K562 (cell line): ENCODE measurements around the gene RINL. TPM values are rescaled to one million over a fixed set of nuclear protein-coding genes. Genes with fewer than 3 reads are reported as not detected.
A peak's percentile ranks its signal among the peaks of the same experiment; 100 is the strongest.

ENCODE experiments used
- CSDE1 ChIP-seq, 2 experiments: fragments of 450-650 bp; IDR thresholded peaks; 2 replicates each; pipeline ENCODE4 v1.6.1; 2016; ENCODE audit warnings: mild to moderate bottlenecking in 1 of 2
- DDX20 ChIP-seq: fragments of 450-650 bp; IDR thresholded peaks from 2 replicates; pipeline ENCODE4 v1.6.1; 2016; ENCODE audit warnings: missing genetic modification characterization, low read depth, mild to moderate bottlenecking, missing compliant biosample characterization, moderate library complexity
- ELF2 ChIP-seq: fragments of 250-450 bp; sonication (Bioruptor Pico); IDR thresholded peaks from 2 replicates; pipeline ENCODE4 v1.5.0; 2021; ENCODE audit warnings: mild to moderate bottlenecking
- GABPB1 ChIP-seq: sonication (generic); formaldehyde crosslinking; IDR thresholded peaks from 2 replicates; pipeline ENCODE4 v1.8.0; 2022; ENCODE audit warnings: mild to moderate bottlenecking, missing genetic modification reagents
- GATAD2B ChIP-seq: fragments of 450-650 bp; IDR thresholded peaks from 2 replicates; pipeline ENCODE4 v1.6.1; 2017; ENCODE audit warnings: mild to moderate bottlenecking, borderline replicate concordance
- HNRNPL ChIP-seq: fragments of 200-400 bp; formaldehyde crosslinking; IDR thresholded peaks from 2 replicates; pipeline ENCODE4 v1.6.1; 2017; ENCODE audit warnings: low read depth, mild to moderate bottlenecking, low read length
- KHSRP ChIP-seq: fragments of 450-650 bp; IDR thresholded peaks from 2 replicates; pipeline ENCODE4 v1.6.1; 2017
- MTA1 ChIP-seq: fragments of 450-650 bp; IDR thresholded peaks from 2 replicates; pipeline ENCODE4 v1.6.1; 2017; ENCODE audit warnings: borderline replicate concordance
- NCOA4 ChIP-seq: fragments of 450-650 bp; IDR thresholded peaks from 2 replicates; pipeline ENCODE4 v1.6.1; 2018; ENCODE audit warnings: mild to moderate bottlenecking; ENCODE audit not compliant: partially characterized antibody
- PCBP1 ChIP-seq: fragments of 200-400 bp; formaldehyde crosslinking; IDR thresholded peaks from 2 replicates; pipeline ENCODE4 v1.6.1; 2018; ENCODE audit warnings: mild to moderate bottlenecking, low read depth, low read length; ENCODE audit not compliant: poor library complexity, severe bottlenecking
- RBBP5 ChIP-seq: fragments of 200-600 bp; sonication (generic); IDR thresholded peaks from 2 replicates; pipeline ENCODE4 v1.6.1; 2012; ENCODE audit warnings: borderline replicate concordance, mild to moderate bottlenecking, low read length, control low read depth, inconsistent platforms; ENCODE audit not compliant: insufficient read depth, poor library complexity, severe bottlenecking
- RFX7 ChIP-seq: fragments of 250-450 bp; sonication (Bioruptor Pico); IDR thresholded peaks from 2 replicates; pipeline ENCODE4 v1.5.1; 2021; ENCODE audit warnings: mild to moderate bottlenecking
- SPI1 ChIP-seq: IDR thresholded peaks from 2 replicates; pipeline ENCODE4 v1.6.1; 2011; ENCODE audit warnings: low read depth, low read length, control low read depth, borderline replicate concordance
- SRSF9 ChIP-seq: fragments of 200-400 bp; formaldehyde crosslinking; IDR thresholded peaks from 2 replicates; pipeline ENCODE4 v1.6.1; 2017; ENCODE audit warnings: low read depth, low read length, borderline replicate concordance
- TBP ChIP-seq: optimal IDR thresholded peaks from 2 replicates; pipeline ENCODE3; 2011; ENCODE audit warnings: low read depth, low read length, improper control_type of control experiment
- TEAD2 ChIP-seq: fragments of 450-650 bp; IDR thresholded peaks from 2 replicates; pipeline ENCODE4 v1.6.1; 2016; ENCODE audit warnings: missing genetic modification characterization, control low read depth, missing compliant biosample characterization
- ZNF133 ChIP-seq: fragments of 250-450 bp; sonication (Bioruptor Pico); IDR thresholded peaks from 2 replicates; pipeline ENCODE4 v1.4.0; 2020; ENCODE audit warnings: mild to moderate bottlenecking
- ZNF316 ChIP-seq: fragments of 450-650 bp; IDR thresholded peaks from 2 replicates; pipeline ENCODE4 v1.6.1; 2016
- polyA plus RNA-seq, 8 experiments: library from polyadenylated mRNA; depleted of rRNA in 4 of 8; stranded (reverse) in 5 of 8; unstranded in 3 of 8; fragments of >200 nt; fragmentation: Nextera tagmentation in 2 of 8; fragmentation: Illumina TruSeq in 1 of 8; extraction: Ambion mirVana in 2 of 8; extraction: Trizol in 1 of 8; gene quantifications; 2 replicates each; pipeline versions ENCODE4 v1.2.1 to v1.2.3, GENCODE V29; 2011 to 2014; ENCODE audit warnings: inconsistent platforms in 1 of 8, missing spikeins in 1 of 8
- total RNA-seq, 7 experiments: library from RNA; depleted of rRNA in 6 of 7; stranded (reverse); fragments of >200 nt in 6 of 7; fragmentation: Illumina TruSeq in 2 of 7; extraction: Trizol in 2 of 7; gene quantifications; 2 replicates each; pipeline versions ENCODE4 v1.2.1 to v1.2.3, GENCODE V29; 2011 to 2021; ENCODE audit warnings: low replicate concordance in 1 of 7
- TF ChIP-seq, protein P1 (sequence below): sonication (generic); formaldehyde crosslinking; IDR thresholded peaks from 2 replicates; pipeline ENCODE4 v1.8.0; 2023; ENCODE audit warnings: missing genetic modification reagents, mild to moderate bottlenecking, borderline replicate concordance
- TF ChIP-seq, protein P2 (sequence below): sonication (generic); formaldehyde crosslinking; IDR thresholded peaks from 2 replicates; pipeline ENCODE4 v1.8.0; 2022; ENCODE audit warnings: mild to moderate bottlenecking, missing genetic modification reagents, borderline replicate concordance
- TF ChIP-seq, protein P3 (sequence below): fragments of 250-450 bp; sonication (Bioruptor Pico); IDR thresholded peaks from 2 replicates; pipeline ENCODE4 v1.5.0; 2021

RINL gene
- total and polyA plus RNA-seq, 9 of the 15 experiments (the other 6 are each of a cell fraction or from before 2014, with no cell fraction given), result 0.82 to 10.9 (median 4.9) TPM

DNA sequence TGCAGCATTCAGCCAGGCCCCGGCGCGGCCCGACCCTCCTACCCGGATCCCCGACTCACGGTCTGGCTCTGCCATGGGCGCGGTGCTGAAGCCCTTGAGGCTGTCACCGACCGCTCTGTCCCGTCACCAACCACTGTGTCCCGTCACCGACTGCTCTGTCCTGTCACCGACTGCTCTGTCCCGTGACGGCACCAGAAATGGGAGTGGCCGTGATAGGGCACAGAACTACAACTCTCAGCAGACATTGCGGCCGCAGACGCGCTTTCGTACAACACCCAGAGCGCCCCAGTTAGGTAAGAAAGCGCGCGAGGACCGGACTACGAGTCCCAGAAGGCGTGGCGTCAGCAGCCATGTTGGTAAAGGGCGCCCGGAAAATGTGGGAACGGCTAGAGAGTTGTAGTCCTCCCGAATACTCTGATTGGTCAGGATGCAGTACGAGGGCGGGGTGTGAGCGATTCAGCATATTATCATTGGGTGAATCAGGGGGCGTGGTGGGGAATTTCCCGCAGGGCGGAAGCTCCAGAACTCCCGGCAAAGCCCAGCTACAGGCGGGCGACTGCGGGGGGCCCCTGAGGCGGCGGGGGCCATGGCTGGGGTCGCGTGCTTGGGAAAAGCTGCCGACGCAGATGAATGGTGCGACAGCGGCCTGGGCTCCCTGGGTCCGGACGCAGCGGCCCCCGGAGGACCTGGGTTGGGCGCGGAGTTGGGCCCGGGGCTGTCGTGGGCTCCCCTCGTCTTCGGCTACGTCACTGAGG lies 21.5 kb upstream of the RINL start, which contains the start of the genes NFKBIB and SIRT2 (continued):
- peak; percentile 32; the same call in 1 of the 2 replicates for TF ChIP-seq SPI1
- TF ChIP-seq ZNF316, result peak; percentile 89
- TF ChIP-seq NCOA4, result no peak
- no peak for TF ChIP-seq SRSF9
- peak; percentile 86 for TF ChIP-seq KHSRP
- peak in 1 of 2 experiments; percentile 77; a peak in 2 of 4 replicates for TF ChIP-seq CSDE1 (IDR thresholded peaks at IDR 0.05)
- TF ChIP-seq RBBP5, result peak; percentile 85
- TF ChIP-seq PCBP1, result no peak
- peak; percentile 99 for TF ChIP-seq ELF2 (CRISPR knock-in tag)
- no peak for TF ChIP-seq ZNF133 (CRISPR knock-in tag)
- peak; percentile 68 for TF ChIP-seq TBP
- TF ChIP-seq, protein P1, sequence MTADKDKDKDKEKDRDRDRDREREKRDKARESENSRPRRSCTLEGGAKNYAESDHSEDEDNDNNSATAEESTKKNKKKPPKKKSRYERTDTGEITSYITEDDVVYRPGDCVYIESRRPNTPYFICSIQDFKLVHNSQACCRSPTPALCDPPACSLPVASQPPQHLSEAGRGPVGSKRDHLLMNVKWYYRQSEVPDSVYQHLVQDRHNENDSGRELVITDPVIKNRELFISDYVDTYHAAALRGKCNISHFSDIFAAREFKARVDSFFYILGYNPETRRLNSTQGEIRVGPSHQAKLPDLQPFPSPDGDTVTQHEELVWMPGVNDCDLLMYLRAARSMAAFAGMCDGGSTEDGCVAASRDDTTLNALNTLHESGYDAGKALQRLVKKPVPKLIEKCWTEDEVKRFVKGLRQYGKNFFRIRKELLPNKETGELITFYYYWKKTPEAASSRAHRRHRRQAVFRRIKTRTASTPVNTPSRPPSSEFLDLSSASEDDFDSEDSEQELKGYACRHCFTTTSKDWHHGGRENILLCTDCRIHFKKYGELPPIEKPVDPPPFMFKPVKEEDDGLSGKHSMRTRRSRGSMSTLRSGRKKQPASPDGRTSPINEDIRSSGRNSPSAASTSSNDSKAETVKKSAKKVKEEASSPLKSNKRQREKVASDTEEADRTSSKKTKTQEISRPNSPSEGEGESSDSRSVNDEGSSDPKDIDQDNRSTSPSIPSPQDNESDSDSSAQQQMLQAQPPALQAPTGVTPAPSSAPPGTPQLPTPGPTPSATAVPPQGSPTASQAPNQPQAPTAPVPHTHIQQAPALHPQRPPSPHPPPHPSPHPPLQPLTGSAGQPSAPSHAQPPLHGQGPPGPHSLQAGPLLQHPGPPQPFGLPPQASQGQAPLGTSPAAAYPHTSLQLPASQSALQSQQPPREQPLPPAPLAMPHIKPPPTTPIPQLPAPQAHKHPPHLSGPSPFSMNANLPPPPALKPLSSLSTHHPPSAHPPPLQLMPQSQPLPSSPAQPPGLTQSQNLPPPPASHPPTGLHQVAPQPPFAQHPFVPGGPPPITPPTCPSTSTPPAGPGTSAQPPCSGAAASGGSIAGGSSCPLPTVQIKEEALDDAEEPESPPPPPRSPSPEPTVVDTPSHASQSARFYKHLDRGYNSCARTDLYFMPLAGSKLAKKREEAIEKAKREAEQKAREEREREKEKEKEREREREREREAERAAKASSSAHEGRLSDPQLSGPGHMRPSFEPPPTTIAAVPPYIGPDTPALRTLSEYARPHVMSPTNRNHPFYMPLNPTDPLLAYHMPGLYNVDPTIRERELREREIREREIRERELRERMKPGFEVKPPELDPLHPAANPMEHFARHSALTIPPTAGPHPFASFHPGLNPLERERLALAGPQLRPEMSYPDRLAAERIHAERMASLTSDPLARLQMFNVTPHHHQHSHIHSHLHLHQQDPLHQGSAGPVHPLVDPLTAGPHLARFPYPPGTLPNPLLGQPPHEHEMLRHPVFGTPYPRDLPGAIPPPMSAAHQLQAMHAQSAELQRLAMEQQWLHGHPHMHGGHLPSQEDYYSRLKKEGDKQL, result no peak
- peak; percentile 4; the same call in 1 of the 2 replicates for TF ChIP-seq TEAD2
- TF ChIP-seq MTA1, result peak; percentile 98
- TF ChIP-seq GABPB1 (CRISPR knock-in tag), result peak; percentile 91
- TF ChIP-seq GATAD2B, result no peak
- TF ChIP-seq, protein P2, sequence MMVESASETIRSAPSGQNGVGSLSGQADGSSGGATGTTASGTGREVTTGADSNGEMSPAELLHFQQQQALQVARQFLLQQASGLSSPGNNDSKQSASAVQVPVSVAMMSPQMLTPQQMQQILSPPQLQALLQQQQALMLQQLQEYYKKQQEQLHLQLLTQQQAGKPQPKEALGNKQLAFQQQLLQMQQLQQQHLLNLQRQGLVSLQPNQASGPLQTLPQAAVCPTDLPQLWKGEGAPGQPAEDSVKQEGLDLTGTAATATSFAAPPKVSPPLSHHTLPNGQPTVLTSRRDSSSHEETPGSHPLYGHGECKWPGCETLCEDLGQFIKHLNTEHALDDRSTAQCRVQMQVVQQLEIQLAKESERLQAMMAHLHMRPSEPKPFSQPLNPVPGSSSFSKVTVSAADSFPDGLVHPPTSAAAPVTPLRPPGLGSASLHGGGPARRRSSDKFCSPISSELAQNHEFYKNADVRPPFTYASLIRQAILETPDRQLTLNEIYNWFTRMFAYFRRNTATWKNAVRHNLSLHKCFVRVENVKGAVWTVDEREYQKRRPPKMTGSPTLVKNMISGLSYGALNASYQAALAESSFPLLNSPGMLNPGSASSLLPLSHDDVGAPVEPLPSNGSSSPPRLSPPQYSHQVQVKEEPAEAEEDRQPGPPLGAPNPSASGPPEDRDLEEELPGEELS, result no peak; the same call in 1 of the 2 replicates
- TF ChIP-seq RFX7, result no peak
- TF ChIP-seq, protein P3, sequence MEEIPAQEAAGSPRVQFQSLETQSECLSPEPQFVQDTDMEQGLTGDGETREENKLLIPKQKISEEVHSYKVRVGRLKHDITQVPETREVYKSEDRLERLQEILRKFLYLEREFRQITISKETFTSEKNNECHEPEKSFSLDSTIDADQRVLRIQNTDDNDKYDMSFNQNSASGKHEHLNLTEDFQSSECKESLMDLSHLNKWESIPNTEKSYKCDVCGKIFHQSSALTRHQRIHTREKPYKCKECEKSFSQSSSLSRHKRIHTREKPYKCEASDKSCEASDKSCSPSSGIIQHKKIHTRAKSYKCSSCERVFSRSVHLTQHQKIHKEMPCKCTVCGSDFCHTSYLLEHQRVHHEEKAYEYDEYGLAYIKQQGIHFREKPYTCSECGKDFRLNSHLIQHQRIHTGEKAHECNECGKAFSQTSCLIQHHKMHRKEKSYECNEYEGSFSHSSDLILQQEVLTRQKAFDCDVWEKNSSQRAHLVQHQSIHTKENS (CRISPR knock-in tag), result no peak
- TF ChIP-seq DDX20 (tag), result no peak
- TF ChIP-seq HNRNPL, result no peak
